ENCODE results near the gene PLXNA4. TPM values are rescaled to one million over a fixed set of nuclear protein-coding genes. Genes with fewer than 3 reads are reported as not detected.

Gene PLXNA4
- total RNA-seq, 1 donor from 2014 or later: 3.5 TPM

GRCh38 chr7:132110692-132111091 lies 465.6 kb downstream of the PLXNA4 start:
- no peak for DNase-seq (ENCODE audit: low spot score)
- Mint-ChIP-seq H3K4me1 (ENCODE audit: unreplicated experiment) (peaks cover 7% of the 10 kb centered on the region), H3K4me3 (ENCODE audit: unreplicated experiment) (no peak overlapping the region), H3K27me3 (ENCODE audit: unreplicated experiment) (peaks cover 2% of the 10 kb centered on the region), H3K9me3 (ENCODE audit: unreplicated experiment) (no peaks in the 10 kb centered on the region), H3K36me3 (ENCODE audit: low read depth, unreplicated experiment) (no peaks in the 10 kb centered on the region), H3K27ac (ENCODE audit: unreplicated experiment) (no peak overlapping the region)
- TF ChIP-seq, protein P1, sequence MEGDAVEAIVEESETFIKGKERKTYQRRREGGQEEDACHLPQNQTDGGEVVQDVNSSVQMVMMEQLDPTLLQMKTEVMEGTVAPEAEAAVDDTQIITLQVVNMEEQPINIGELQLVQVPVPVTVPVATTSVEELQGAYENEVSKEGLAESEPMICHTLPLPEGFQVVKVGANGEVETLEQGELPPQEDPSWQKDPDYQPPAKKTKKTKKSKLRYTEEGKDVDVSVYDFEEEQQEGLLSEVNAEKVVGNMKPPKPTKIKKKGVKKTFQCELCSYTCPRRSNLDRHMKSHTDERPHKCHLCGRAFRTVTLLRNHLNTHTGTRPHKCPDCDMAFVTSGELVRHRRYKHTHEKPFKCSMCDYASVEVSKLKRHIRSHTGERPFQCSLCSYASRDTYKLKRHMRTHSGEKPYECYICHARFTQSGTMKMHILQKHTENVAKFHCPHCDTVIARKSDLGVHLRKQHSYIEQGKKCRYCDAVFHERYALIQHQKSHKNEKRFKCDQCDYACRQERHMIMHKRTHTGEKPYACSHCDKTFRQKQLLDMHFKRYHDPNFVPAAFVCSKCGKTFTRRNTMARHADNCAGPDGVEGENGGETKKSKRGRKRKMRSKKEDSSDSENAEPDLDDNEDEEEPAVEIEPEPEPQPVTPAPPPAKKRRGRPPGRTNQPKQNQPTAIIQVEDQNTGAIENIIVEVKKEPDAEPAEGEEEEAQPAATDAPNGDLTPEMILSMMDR (IDR thresholded peaks at IDR 0.05; ENCODE audit: unreplicated experiment): no peak

GRCh38 chr7:132109769-132110168 lies 466.5 kb downstream of the PLXNA4 start:
- H3K27me3 Mint-ChIP-seq (ENCODE audit: unreplicated experiment): peaks cover 6% of the 10 kb centered on the region
- H3K27ac Mint-ChIP-seq (ENCODE audit: unreplicated experiment): no peak overlapping the region
- H3K9me3 Mint-ChIP-seq (ENCODE audit: unreplicated experiment): no peaks in the 10 kb centered on the region
- TF ChIP-seq, protein P1 (IDR thresholded peaks at IDR 0.05; ENCODE audit: unreplicated experiment): no peak
- H3K4me3 Mint-ChIP-seq (ENCODE audit: unreplicated experiment): no peak overlapping the region
- no peaks in the 10 kb centered on the region for H3K36me3 Mint-ChIP-seq (ENCODE audit: low read depth, unreplicated experiment)
- no peak for DNase-seq (ENCODE audit: low spot score)
- peaks cover 7% of the 10 kb centered on the region for H3K4me1 Mint-ChIP-seq (ENCODE audit: unreplicated experiment)

DNA sequence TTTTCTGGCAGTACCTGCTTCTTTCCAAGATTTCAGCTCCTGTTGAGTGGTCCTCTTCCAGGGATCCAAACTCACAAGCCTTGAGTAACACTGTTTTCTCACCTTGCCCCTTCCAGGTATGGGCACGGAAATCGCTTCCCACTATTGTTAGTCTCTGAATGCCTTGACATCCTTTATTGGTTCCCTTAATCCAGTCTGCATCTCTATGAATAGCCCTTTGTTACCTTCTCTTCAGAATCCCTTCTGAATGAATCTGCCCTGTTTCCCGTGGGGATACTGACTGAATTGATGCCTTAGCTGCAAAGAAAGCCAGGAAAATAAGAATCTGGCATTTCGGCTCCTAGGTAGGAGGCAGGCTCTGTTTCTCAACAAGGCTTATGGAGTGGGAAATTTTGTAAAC lies 467.7 kb downstream of the PLXNA4 start:
- H3K27ac Mint-ChIP-seq (ENCODE audit: unreplicated experiment): no peak overlapping the region
- DNase-seq (ENCODE audit: low spot score): no peak

DNA sequence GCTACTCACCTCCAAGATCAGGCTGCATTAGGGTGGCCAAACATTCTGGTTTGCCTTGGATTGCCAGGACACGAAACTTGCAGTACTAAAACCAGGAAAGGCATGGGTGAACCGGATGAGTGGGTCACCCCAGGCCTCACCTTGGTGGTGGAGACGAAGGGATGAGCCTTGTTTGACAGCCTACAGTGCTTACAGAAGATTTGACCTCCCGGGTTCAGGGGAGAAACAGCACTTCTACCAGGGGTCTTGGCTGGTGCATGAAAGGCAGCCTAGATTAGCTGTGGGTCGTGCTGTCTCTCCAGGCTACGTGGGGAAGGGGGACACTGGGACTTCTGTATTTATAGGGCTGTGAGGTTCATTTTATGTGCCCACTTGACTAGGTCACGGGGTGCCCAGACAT lies 469.8 kb downstream of the PLXNA4 start:
- TF ChIP-seq, protein P1 (IDR thresholded peaks at IDR 0.05; ENCODE audit: unreplicated experiment): no peak
- H3K9me3 Mint-ChIP-seq (ENCODE audit: unreplicated experiment): no peaks in the 10 kb centered on the region
- H3K27ac Mint-ChIP-seq (ENCODE audit: unreplicated experiment): no peak overlapping the region
- no peaks in the 10 kb centered on the region for H3K36me3 Mint-ChIP-seq (ENCODE audit: low read depth, unreplicated experiment)
- peaks cover 7% of the 10 kb centered on the region for H3K4me1 Mint-ChIP-seq (ENCODE audit: unreplicated experiment)
- DNase-seq (ENCODE audit: low spot score): no peak
- H3K4me3 Mint-ChIP-seq (ENCODE audit: unreplicated experiment): no peak overlapping the region
- H3K27me3 Mint-ChIP-seq (ENCODE audit: unreplicated experiment): peaks cover 4% of the 10 kb centered on the region

More for the DNA sequence above, 467.7 kb downstream of the PLXNA4 start:
- Mint-ChIP-seq H3K4me1 (ENCODE audit: unreplicated experiment) (peaks cover 7% of the 10 kb centered on the region), H3K9me3 (ENCODE audit: unreplicated experiment) (no peaks in the 10 kb centered on the region), H3K4me3 (ENCODE audit: unreplicated experiment) (no peak overlapping the region), H3K36me3 (ENCODE audit: low read depth, unreplicated experiment) (no peaks in the 10 kb centered on the region), H3K27me3 (ENCODE audit: unreplicated experiment) (peaks cover 4% of the 10 kb centered on the region)
- TF ChIP-seq, protein P1 (IDR thresholded peaks at IDR 0.05; ENCODE audit: unreplicated experiment): no peak

GRCh38 chr7:132105096-132105495 lies 471.2 kb downstream of the PLXNA4 start:
- Mint-ChIP-seq H3K27ac (ENCODE audit: unreplicated experiment) (no peak overlapping the region), H3K27me3 (ENCODE audit: unreplicated experiment) (peaks cover 4% of the 10 kb centered on the region), H3K4me1 (ENCODE audit: unreplicated experiment) (peaks cover 7% of the 10 kb centered on the region), H3K4me3 (ENCODE audit: unreplicated experiment) (no peak overlapping the region), H3K9me3 (ENCODE audit: unreplicated experiment) (no peaks in the 10 kb centered on the region), H3K36me3 (ENCODE audit: low read depth, unreplicated experiment) (no peaks in the 10 kb centered on the region)
- no peak for DNase-seq (ENCODE audit: low spot score)
- TF ChIP-seq, protein P1 (IDR thresholded peaks at IDR 0.05; ENCODE audit: unreplicated experiment): no peak

All from endothelial cell (in vitro differentiated cells).